ENCODE measurements around the gene ZFP57.

Gene ZFP57

GRCh38 chr6:29680904-29681303 is at the start of gene ZFP57:
TSS of gene ZFP57 (minus strand) at chr6:29681152. CDS start at chr6:29677003, 4,149 bp downstream.
- DNase-seq (ENCODE audit: low read depth in 3 of 3) = no peak

- no peak for DNase-seq (ENCODE audit: low read depth in 3 of 3)
Measured at GRCh38 chr6:29730575-29731126, 49.7 kb upstream of the ZFP57 start.

GRCh38 chr6:29729774-29730328 is 48.9 kb upstream of the ZFP57 start:
- no peak for DNase-seq (ENCODE audit: low read depth in 3 of 3)

GRCh38 chr6:29728875-29729270 is 47.9 kb upstream of the ZFP57 start:
- no peak for DNase-seq (ENCODE audit: low read depth in 3 of 3)

- DNase-seq (ENCODE audit: low read depth in 3 of 3) = no peak
Measured at GRCh38 chr6:29728173-29728874, 47.4 kb upstream of the ZFP57 start.

- DNase-seq (ENCODE audit: low read depth in 3 of 3) = no peak
Measured at GRCh38 chr6:29727637-29728036, 46.7 kb upstream of the ZFP57 start.

GRCh38 chr6:29726571-29727194 is 45.7 kb upstream of the ZFP57 start:
- DNase-seq (ENCODE audit: low read depth in 3 of 3) = no peak

- DNase-seq (ENCODE audit: low read depth in 3 of 3) = no peak
Measured at GRCh38 chr6:29726001-29726400, 45.0 kb upstream of the ZFP57 start.

GRCh38 chr6:29724937-29725869 is 44.3 kb upstream of the ZFP57 start:
- no peak for DNase-seq (ENCODE audit: low read depth in 3 of 3)

GRCh38 chr6:29723666-29724588 is 43.0 kb upstream of the ZFP57 start:
- peak; percentile 71 to 83 (median 72) for DNase-seq (ENCODE audit: low read depth in 3 of 3)

- peak in 2 of 3 experiments; percentile 59 to 63 for DNase-seq (ENCODE audit: low read depth in 3 of 3)
Measured at GRCh38 chr6:29723262-29723665, 42.3 kb upstream of the ZFP57 start, which contains the start of gene HLA-F. TSS of gene HLA-F (plus strand) at chr6:29723434. CDS start at chr6:29723464, 30 bp downstream.

GRCh38 chr6:29720863-29721262 is 39.9 kb upstream of the ZFP57 start:
- DNase-seq (ENCODE audit: low read depth in 3 of 3) = no peak

GRCh38 chr6:29710281-29710941 is 29.5 kb upstream of the ZFP57 start:
- DNase-seq (ENCODE audit: low read depth in 3 of 3) = no peak

- DNase-seq (ENCODE audit: low read depth in 3 of 3) = no peak
Measured at GRCh38 chr6:29709188-29709587, 28.2 kb upstream of the ZFP57 start.

- DNase-seq (ENCODE audit: low read depth in 3 of 3) = peak in 1 of 3 experiments; percentile 33
Measured at GRCh38 chr6:29708432-29709179, 27.7 kb upstream of the ZFP57 start.

GRCh38 chr6:29705389-29706231 is 24.7 kb upstream of the ZFP57 start:
- no peak for DNase-seq (ENCODE audit: low read depth in 3 of 3)

- peak; percentile 55 to 69 (median 69) for DNase-seq (ENCODE audit: low read depth in 3 of 3)
Measured at GRCh38 chr6:29702519-29703103, 21.7 kb upstream of the ZFP57 start.

Measured in stimulated activated CD4-positive, alpha-beta T cell treated with anti-CD3 and anti-CD28 coated beads, TNF-alpha, amount 100 ng/mL, for 4 hours (primary cell).